ENCODE measurements around the gene ITGAD. TPM values are rescaled to one million over a fixed set of nuclear protein-coding genes. Genes with fewer than 3 reads are reported as not detected.

ITGAD gene
- total RNA-seq, 3 donors from 2014 or later: 0.16 to 0.44 TPM; not detected in 1

DNA sequence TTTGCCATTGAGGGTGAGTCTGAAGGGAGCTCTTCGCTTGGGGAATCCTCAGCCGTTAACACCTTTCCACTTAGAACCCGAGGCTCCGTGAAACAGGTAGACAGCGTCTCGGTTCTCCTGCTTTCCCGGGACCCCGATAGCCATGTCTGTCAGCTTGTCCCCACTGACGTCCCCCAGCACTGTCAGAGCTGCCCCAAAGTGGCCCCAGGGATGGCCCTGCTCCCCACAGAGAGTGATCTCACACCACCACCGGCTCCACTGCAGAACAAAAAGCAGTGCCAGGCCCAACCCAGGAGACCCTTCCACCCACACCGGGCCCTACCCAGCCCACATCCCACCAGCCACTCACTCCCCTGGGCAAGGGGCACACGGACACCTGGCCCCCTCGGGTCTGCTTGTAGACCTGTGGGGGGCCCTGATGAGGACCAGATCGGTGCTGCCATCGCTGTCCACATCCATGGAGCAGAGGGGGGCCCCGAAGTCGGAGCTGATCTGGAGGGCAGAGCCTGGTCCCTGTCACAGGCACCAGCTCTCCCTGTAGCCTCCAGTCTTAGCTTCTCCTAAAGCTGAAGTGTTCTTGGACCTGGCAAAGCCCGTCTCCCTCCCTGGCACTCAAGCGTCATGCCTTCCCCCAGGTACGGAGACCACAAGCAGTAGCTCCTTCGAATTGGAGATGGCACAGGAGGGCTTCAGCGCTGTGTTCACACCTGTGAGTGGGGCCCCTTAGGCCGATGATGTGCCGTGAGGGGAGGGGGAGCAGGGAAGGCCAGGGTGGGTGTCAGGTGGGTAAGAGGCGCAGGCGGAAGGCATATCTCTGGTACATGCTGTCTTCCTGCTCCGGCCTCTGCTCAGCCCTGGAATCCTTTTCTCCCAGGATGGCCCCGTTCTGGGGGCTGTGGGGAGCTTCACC lies 31.7 kb upstream of the ITGAD start:
- no peak overlapping the region for H3K4me3 ChIP-seq
- intact Hi-C loops (cut with DNase I; ENCODE audit: low total_unique reads): no loop called here
- H3K27me3 ChIP-seq: peaks cover 0 to 3% of the 10 kb centered on the region in 2 donors
- TF ChIP-seq POLR2AphosphoS5 (IDR thresholded peaks at IDR 0.05) (no peak), POLR2A (IDR thresholded peaks at IDR 0.05) (no peak)
- TF ChIP-seq, protein P1, sequence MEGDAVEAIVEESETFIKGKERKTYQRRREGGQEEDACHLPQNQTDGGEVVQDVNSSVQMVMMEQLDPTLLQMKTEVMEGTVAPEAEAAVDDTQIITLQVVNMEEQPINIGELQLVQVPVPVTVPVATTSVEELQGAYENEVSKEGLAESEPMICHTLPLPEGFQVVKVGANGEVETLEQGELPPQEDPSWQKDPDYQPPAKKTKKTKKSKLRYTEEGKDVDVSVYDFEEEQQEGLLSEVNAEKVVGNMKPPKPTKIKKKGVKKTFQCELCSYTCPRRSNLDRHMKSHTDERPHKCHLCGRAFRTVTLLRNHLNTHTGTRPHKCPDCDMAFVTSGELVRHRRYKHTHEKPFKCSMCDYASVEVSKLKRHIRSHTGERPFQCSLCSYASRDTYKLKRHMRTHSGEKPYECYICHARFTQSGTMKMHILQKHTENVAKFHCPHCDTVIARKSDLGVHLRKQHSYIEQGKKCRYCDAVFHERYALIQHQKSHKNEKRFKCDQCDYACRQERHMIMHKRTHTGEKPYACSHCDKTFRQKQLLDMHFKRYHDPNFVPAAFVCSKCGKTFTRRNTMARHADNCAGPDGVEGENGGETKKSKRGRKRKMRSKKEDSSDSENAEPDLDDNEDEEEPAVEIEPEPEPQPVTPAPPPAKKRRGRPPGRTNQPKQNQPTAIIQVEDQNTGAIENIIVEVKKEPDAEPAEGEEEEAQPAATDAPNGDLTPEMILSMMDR (IDR thresholded peaks at IDR 0.05): no peak
- H3K4me1 ChIP-seq: no peaks in the 10 kb centered on the region
- H3K36me3 ChIP-seq: no peaks in the 10 kb centered on the region
- H3K27ac ChIP-seq: no peak overlapping the region
- peak in 1 of 2 donors; percentile 35 for DNase-seq (ENCODE audit: low spot score in 2 of 2)
- no peaks in the 10 kb centered on the region for H3K9me3 ChIP-seq

DNA sequence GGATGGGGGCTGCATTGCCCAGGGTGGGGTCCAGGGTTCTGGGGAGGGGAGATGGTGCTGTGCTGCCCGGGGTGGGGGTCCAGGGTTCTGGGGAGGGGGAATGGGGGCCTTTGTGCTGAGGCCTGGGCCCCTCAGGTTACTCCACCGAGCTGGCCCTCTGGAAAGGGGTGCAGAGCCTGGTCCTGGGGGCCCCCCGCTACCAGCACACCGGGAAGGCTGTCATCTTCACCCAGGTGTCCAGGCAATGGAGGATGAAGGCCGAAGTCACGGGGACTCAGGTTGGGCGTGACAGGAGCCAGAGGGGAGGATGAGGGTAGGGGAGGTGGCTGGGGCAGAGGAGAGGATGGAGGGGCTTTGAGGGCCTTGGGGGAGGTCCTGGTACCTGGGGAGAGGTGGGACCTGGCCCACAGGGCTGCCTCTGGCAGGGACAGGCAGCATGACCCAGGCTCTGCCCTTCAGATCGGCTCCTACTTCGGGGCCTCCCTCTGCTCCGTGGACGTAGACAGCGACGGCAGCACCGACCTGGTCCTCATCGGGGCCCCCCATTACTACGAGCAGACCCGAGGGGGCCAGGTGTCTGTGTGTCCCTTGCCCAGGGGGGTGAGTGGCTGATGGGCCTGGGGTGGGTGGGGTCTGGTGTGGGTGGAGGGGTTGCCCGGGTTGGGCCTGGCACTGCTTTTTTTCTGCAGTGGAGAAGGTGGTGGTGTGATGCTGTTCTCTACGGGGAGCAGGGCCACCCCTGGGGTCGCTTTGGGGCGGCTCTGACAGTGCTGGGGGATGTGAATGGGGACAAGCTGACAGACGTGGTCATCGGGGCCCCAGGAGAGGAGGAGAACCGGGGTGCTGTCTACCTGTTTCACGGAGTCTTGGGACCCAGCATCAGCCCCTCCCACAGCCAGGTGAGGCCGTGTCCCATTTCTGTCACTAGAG lies 30.4 kb upstream of the ITGAD start:
- no peak for TF ChIP-seq POLR2AphosphoS5 (IDR thresholded peaks at IDR 0.05)
- H3K9me3 ChIP-seq: no peaks in the 10 kb centered on the region
- peak in 1 of 2 donors; percentile 35 for DNase-seq (ENCODE audit: low spot score in 2 of 2)
- H3K27ac ChIP-seq: no peak overlapping the region
- no peaks in the 10 kb centered on the region for H3K36me3 ChIP-seq
- intact Hi-C loops (cut with DNase I; ENCODE audit: low total_unique reads): no loop called here
- H3K4me1 ChIP-seq: no peaks in the 10 kb centered on the region
- H3K4me3 ChIP-seq: no peak overlapping the region
- H3K27me3 ChIP-seq: peaks cover 0 to 3% of the 10 kb centered on the region in 2 donors

DNA sequence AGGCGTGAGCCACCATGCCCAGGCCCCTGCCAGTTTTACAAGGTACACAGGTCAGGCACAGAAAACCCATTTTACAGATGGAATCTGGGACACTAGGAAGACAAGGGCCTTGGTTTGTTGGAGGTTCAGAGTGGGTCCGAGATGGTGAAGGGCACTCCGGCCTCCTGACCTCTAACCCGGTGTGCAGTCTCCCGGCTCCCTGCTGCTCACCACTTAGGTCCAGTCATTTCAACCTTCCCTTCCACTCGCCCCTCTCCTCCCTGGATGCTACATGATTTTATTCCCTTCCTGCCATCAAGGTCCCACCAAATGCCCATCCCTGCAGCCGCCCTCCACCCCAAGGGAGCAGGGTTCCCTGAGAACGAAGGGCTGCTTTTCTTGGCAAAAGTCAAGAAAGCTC lies 29.4 kb upstream of the ITGAD start:
- Histone ChIP-seq H3K36me3 (no peaks in the 10 kb centered on the region), H3K4me3 (no peak overlapping the region), H3K9me3 (no peaks in the 10 kb centered on the region), H3K27me3 (peaks cover 0 to 3% of the 10 kb centered on the region in 2 donors), H3K27ac (no peak overlapping the region), H3K4me1 (no peaks in the 10 kb centered on the region)
- TF ChIP-seq POLR2A (IDR thresholded peaks at IDR 0.05) (no peak), POLR2AphosphoS5 (IDR thresholded peaks at IDR 0.05) (no peak)
- TF ChIP-seq, protein P1 (IDR thresholded peaks at IDR 0.05): no peak
- peak in 1 of 2 donors; percentile 27 for DNase-seq (ENCODE audit: low spot score in 2 of 2)
- intact Hi-C loops (cut with DNase I; ENCODE audit: low total_unique reads): no loop called here

DNA sequence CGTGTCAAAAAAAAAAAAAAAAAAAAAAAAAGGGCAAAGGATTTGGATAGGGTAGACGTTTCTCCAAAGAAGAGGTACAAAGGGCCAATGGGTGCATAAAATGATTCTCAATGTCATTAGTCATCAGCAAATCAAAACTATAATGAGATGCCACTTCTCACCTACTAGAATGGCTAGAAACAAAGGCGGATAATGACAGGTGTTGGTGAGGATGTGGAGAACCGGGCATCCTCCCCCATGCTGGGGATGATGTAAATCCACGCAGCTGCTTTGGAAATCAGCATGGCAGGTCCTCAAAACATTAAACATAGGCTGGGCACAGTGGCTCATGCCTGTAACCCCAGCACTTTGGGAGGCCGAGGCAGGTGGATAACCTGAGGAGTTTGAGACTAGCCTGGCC lies 28.7 kb upstream of the ITGAD start:
- intact Hi-C loops (cut with DNase I; ENCODE audit: low total_unique reads): no loop called here
- Histone ChIP-seq H3K27me3 (peaks cover 0 to 3% of the 10 kb centered on the region in 2 donors), H3K4me1 (no peaks in the 10 kb centered on the region), H3K36me3 (no peaks in the 10 kb centered on the region), H3K4me3 (no peak overlapping the region), H3K9me3 (no peaks in the 10 kb centered on the region), H3K27ac (no peak overlapping the region)
- no peak for TF ChIP-seq POLR2AphosphoS5 (IDR thresholded peaks at IDR 0.05)
- no peak for TF ChIP-seq POLR2A (IDR thresholded peaks at IDR 0.05)
- TF ChIP-seq, protein P1 (IDR thresholded peaks at IDR 0.05): no peak
- DNase-seq (ENCODE audit: low spot score in 2 of 2): peak in 1 of 2 donors; percentile 2

DNA sequence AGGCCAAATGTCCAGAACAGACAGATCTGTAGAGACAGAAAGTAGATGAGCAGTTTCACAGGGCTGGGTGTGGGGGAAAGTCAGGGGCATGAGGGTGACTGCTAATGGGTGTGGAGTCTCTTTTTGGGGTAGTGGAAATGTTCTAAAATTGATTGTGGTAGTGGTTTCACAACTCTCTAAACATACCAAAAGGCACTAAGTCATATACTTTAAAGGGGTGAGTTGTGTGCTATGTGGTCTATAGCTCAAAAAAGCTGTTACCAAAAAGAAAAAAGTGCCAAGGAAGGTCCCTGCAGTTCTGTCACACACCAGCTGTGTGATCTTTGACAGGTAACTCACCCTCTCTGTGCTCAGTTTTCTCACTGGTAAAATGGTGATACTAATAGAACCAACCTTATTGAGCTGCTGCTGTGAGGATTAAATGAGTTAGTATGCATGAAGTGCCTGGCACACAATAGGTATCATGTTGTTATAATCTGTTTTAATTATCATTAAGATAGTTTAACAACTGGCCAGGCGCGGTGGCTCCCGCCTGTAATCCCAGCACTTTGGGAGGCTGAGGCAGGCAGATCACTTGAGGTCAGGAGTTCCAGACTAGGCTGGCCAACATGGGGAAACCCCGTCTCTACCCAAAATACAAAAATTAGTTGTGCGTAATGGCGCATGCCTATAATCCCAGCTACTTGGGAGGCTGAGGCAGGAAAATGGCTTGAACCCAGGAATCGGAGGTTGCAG lies 27.8 kb upstream of the ITGAD start:
- no peak overlapping the region for H3K27ac ChIP-seq
- no peak overlapping the region for H3K4me3 ChIP-seq
- peaks cover 0 to 3% of the 10 kb centered on the region in 2 donors for H3K27me3 ChIP-seq
- no peaks in the 10 kb centered on the region for H3K9me3 ChIP-seq
- no peaks in the 10 kb centered on the region for H3K4me1 ChIP-seq
- peak in 1 of 2 donors; percentile 5 for DNase-seq (ENCODE audit: low spot score in 2 of 2)
- intact Hi-C loops (cut with DNase I; ENCODE audit: low total_unique reads): no loop called here
- TF ChIP-seq, protein P1 (IDR thresholded peaks at IDR 0.05): no peak
- TF ChIP-seq POLR2A (IDR thresholded peaks at IDR 0.05): no peak
- no peak for TF ChIP-seq POLR2AphosphoS5 (IDR thresholded peaks at IDR 0.05)
- H3K36me3 ChIP-seq: no peaks in the 10 kb centered on the region

All from breast epithelium (tissue), 4 donors.